OCI-LY7 (cell line): ENCODE results near the gene KLHL7. TPM values are rescaled to one million over a fixed set of nuclear protein-coding genes. Genes with fewer than 3 reads are reported as not detected.

ENCODE experiments used
- BruUV-seq: library from RNA; stranded (reverse); fragments of 400-500 nt; replicated peaks from 2 replicates; lab custom pipeline; 2021; lab: Mats Ljungman, UMichigan
- CTCF ChIA-PET: fragments of 300-600 bp; sonication (Branson Sonifier 250); formaldehyde crosslinking; loops from one replicate; lab custom pipeline; 2022; ENCODE audit warnings: antibody characterized with exemption; ENCODE audit not compliant: unreplicated experiment; lab: Charles Lee
- POLR2A ChIA-PET: fragments of 300-600 bp; sonication (Branson Sonifier 250); formaldehyde crosslinking; loops from one replicate; lab custom pipeline; 2022; ENCODE audit warnings: antibody characterized with exemption; lab: Charles Lee
- DNase-seq: peaks from one replicate; pipeline ENCODE4 v3.0.0-alpha.2; 2015; ENCODE audit warnings: low spot score
- H2AFZ ChIP-seq: fragments of 200-600 bp; sonication (generic), shearing (Covaris generic); 2 replicates; pipeline ENCODE4 v1.6.1; 2014; ENCODE audit warnings: mild to moderate bottlenecking, antibody characterized with exemption, low read length, moderate library complexity
- H3K27ac ChIP-seq: fragments of 200-600 bp; sonication (generic); 2 replicates; pipeline ENCODE4 v1.5.1; 2014; ENCODE audit warnings: mixed run types, low read depth, mild to moderate bottlenecking, moderate library complexity, low read length, inconsistent platforms; ENCODE audit not compliant: poor library complexity, severe bottlenecking
- H3K36me3 ChIP-seq: fragments of 200-600 bp; sonication (generic); 2 replicates; pipeline ENCODE4 v1.6.1; 2014; ENCODE audit warnings: mild to moderate bottlenecking, antibody characterized with exemption, low read length, moderate library complexity, mixed read lengths; ENCODE audit not compliant: insufficient read depth
- H3K4me1 ChIP-seq: fragments of 200-600 bp; sonication (generic); 2 replicates; pipeline ENCODE4 v1.5.1; 2014; ENCODE audit warnings: mild to moderate bottlenecking, low read length; ENCODE audit not compliant: insufficient read depth, poor library complexity, severe bottlenecking
- H3K4me2 ChIP-seq: fragments of 200-600 bp; sonication (generic); 2 replicates; pipeline ENCODE4 v1.6.1; 2014; ENCODE audit warnings: mild to moderate bottlenecking, low read length
- H3K4me3 ChIP-seq: fragments of 200-600 bp; sonication (generic); 2 replicates; pipeline ENCODE4 v1.5.1; 2014; ENCODE audit warnings: mild to moderate bottlenecking, low read depth, low read length; ENCODE audit not compliant: poor library complexity, severe bottlenecking
- H3K79me2 ChIP-seq: fragments of 200-600 bp; sonication (generic); 2 replicates; pipeline ENCODE4 v1.6.1; 2016; ENCODE audit warnings: low read depth, mild to moderate bottlenecking, low read length, moderate library complexity, mixed read lengths; ENCODE audit not compliant: insufficient read depth
- H3K9me2 ChIP-seq: fragments of 200-600 bp; sonication (generic); 2 replicates; pipeline ENCODE4 v1.6.1; 2016; ENCODE audit warnings: mild to moderate bottlenecking, low read length, mixed read lengths; ENCODE audit not compliant: insufficient read depth
- H3K9me3 ChIP-seq: fragments of 200-600 bp; sonication (generic); 2 replicates; pipeline ENCODE4 v1.6.1; 2014; ENCODE audit warnings: mild to moderate bottlenecking, mixed run types, low read length, mixed read lengths
- H4K20me1 ChIP-seq: fragments of 200-600 bp; sonication (generic); 2 replicates; pipeline ENCODE4 v1.6.1; 2014; ENCODE audit warnings: mild to moderate bottlenecking, antibody characterized with exemption, low read length, moderate library complexity, mixed read lengths; ENCODE audit not compliant: insufficient read depth
- EZH2phosphoT487 ChIP-seq: fragments of 200-600 bp; sonication (generic); IDR thresholded peaks from 2 replicates; pipeline ENCODE4 v1.6.1; 2018; ENCODE audit warnings: low read depth, borderline replicate concordance, mild to moderate bottlenecking, mixed run types, antibody characterized with exemption, low read length, moderate library complexity, mixed read lengths
- intact Hi-C: fragments of 100-400 bp; cut with micrococcal nuclease; formaldehyde crosslinking; loops from one replicate; pipeline ENCODE4 v1.10.0; 2022; ENCODE audit not compliant: unreplicated experiment
- total RNA-seq, 2 experiments: library from RNA; depleted of rRNA in 1 of 2; stranded (reverse); fragments of >200 nt in 1 of 2; shearing (Covaris generic) in 1 of 2; gene quantifications; 2 replicates each; pipeline ENCODE4 v1.2.3, GENCODE V29; 2014 to 2022
- TF ChIP-seq, protein P1 (sequence below): fragments of 200-600 bp; sonication (generic); conservative IDR thresholded peaks from 2 replicates; pipeline ENCODE4 v1.5.1; 2014; ENCODE audit warnings: mild to moderate bottlenecking, antibody characterized with exemption, low read length, moderate library complexity, mixed read lengths

The KLHL7 gene
- total RNA-seq, 2 experiments from 2014 or later, result 24.4 to 30.2 TPM

DNA sequence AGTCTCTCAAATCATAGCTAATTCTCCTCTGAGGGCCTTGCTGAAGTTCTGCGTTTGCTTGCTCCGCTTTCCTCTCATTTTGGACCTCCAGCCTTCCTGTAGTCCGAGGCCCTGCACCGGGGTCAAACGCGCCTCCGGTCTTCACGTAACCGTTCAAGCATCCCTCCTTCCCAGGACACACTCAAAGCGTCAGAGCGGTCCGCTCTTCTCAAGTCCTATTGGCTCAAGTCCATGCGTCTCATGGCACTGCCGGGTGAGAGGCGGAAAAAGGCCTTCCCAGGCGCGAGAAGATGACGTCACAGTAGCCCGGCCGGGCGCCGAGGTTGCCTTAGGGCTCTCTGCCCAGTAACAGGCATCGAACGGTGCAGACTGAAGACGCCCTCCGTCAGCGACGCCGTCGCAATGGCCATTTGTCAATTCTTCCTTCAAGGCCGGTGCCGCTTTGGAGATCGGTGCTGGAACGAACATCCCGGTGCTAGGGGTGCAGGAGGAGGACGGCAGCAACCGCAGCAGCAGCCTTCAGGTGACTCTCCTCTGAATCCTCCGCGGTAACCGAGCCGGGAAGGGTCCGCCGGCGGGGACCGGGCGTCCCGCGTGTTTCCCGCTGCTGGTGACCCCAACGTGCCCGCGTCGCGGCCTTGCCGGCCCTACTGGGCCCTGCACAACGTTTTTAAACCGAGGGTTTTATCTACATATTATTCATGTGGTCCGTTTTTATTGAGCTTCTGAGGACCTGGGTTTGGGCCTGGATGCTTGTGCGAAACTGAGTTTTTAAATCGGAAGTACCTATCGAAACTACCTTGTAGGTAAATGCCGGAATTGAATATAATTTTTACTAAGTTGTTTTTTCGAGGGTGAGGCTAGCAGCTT lies 76.3 kb downstream of the KLHL7 start, which contains the start of gene NUP42:
Gene NUP42, plus strand, starts transcription at position 365 of the 870 bp plus-strand sequence. Its CDS starts 38 bp downstream, at position 403.
- CTCF ChIA-PET, result interaction anchor here (0.6 to 0.9 kb wide), 2 partner anchors 76 to 120 kb away, joined by 3 read pairs; no protein-coding TSS in a partner anchor
- peaks cover 56% of the 10 kb centered on the region for H3K79me2 ChIP-seq

DNA sequence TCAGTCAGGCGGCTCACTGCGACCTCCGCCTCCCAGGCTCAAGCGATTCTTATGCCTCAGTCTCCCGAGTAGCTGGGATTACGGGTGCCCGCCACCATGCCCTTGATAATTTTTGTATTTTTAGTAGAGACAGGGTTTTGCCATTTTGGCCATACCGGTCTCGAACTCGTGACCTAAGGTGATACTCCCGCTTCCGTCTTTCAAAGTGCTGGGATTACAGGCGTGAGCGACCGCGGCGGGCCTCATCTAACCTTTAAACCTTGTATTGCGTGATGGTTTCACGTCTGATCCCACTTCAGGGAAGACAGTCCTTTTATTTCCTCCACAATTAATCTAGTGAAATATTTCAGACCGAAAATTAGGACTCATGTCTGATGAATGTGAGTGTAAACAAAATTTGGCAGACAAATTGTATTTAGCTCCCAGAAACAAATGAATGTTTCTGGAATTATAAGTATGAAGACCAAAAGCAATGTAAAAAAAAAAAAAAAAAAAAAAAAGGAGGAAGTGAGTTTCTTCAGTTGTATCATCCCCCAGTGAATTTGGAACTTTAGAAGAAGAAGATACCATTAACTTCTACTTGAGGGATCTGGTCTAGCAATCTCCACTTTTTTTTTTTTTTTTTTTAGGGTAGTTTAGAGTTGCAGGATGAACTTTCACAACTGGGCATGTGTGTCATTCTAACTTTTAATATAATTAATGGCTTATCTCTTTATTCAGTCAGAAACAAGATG lies 77.9 kb downstream of the KLHL7 start:
- intact Hi-C loops, result loop anchor here (5.0 to 10.0 kb wide), 3 partner anchors 184 to 1759 kb away; partner anchors contain the start of genes SP4 and TRA2A
- H4K20me1 ChIP-seq, result peaks cover 18% of the 10 kb centered on the region
- no peak for TF ChIP-seq EZH2phosphoT487
- TF ChIP-seq, protein P1, sequence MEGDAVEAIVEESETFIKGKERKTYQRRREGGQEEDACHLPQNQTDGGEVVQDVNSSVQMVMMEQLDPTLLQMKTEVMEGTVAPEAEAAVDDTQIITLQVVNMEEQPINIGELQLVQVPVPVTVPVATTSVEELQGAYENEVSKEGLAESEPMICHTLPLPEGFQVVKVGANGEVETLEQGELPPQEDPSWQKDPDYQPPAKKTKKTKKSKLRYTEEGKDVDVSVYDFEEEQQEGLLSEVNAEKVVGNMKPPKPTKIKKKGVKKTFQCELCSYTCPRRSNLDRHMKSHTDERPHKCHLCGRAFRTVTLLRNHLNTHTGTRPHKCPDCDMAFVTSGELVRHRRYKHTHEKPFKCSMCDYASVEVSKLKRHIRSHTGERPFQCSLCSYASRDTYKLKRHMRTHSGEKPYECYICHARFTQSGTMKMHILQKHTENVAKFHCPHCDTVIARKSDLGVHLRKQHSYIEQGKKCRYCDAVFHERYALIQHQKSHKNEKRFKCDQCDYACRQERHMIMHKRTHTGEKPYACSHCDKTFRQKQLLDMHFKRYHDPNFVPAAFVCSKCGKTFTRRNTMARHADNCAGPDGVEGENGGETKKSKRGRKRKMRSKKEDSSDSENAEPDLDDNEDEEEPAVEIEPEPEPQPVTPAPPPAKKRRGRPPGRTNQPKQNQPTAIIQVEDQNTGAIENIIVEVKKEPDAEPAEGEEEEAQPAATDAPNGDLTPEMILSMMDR, result no peak
- H3K4me1 ChIP-seq, result peaks cover 22% of the 10 kb centered on the region
- no TSS peak for BruUV-seq
- H3K9me3 ChIP-seq, result no peaks in the 10 kb centered on the region
- H3K4me2 ChIP-seq, result peak overlapping the region; percentile 95
- ChIA-PET POLR2A (interaction anchor here (0.6 to 1.1 kb wide), 6 partner anchors 15 to 1757 kb away, joined by 3 to 5 read pairs (median 3); no protein-coding TSS in a partner anchor), CTCF (no interaction called here)
- H3K9me2 ChIP-seq, result no peaks in the 10 kb centered on the region
- peaks cover 52% of the 10 kb centered on the region for H3K36me3 ChIP-seq
- H3K4me3 ChIP-seq, result peak overlapping the region; percentile 84
- H3K27ac ChIP-seq, result peak overlapping the region; percentile 76
- H3K79me2 ChIP-seq, result peaks cover 71% of the 10 kb centered on the region
- peak; percentile 41 for DNase-seq
- H2AFZ ChIP-seq, result no peak overlapping the region

More for the DNA sequence above, 76.3 kb downstream of the KLHL7 start, which contains the start of gene NUP42:
- Histone ChIP-seq H4K20me1 (peaks cover 16% of the 10 kb centered on the region), H3K9me2 (no peaks in the 10 kb centered on the region), H3K27ac (peak within 1 kb of the TSS; percentile 76), H3K4me3 (peak within 1 kb of the TSS; percentile 84), H3K4me1 (peaks cover 22% of the 10 kb centered on the region), H3K4me2 (peak within 1 kb of the TSS; percentile 95), H3K36me3 (peaks cover 37% of the 10 kb centered on the region), H2AFZ (peak within 1 kb of the TSS; percentile 82; the same call in 1 of the 2 replicates), H3K9me3 (no peaks in the 10 kb centered on the region)
- intact Hi-C loops, result loop anchor here (1.0 to 10.0 kb wide), 4 partner anchors 77 to 1757 kb away; partner anchors contain the start of genes KLHL7, SP4 and TRA2A
- POLR2A ChIA-PET, result interaction anchor here (0.6 to 2.3 kb wide), 14 partner anchors 8 to 454 kb away, joined by 3 to 12 read pairs (median 4); partner anchors contain the start of gene KLHL7
- TF ChIP-seq, protein P1, result no peak
- TF ChIP-seq EZH2phosphoT487, result no peak
- TSS peak; percentile 70 for BruUV-seq
- DNase-seq, result peak; percentile 99
